ENCODE results near the gene ALDH3B1.

The ALDH3B1 gene

DNA sequence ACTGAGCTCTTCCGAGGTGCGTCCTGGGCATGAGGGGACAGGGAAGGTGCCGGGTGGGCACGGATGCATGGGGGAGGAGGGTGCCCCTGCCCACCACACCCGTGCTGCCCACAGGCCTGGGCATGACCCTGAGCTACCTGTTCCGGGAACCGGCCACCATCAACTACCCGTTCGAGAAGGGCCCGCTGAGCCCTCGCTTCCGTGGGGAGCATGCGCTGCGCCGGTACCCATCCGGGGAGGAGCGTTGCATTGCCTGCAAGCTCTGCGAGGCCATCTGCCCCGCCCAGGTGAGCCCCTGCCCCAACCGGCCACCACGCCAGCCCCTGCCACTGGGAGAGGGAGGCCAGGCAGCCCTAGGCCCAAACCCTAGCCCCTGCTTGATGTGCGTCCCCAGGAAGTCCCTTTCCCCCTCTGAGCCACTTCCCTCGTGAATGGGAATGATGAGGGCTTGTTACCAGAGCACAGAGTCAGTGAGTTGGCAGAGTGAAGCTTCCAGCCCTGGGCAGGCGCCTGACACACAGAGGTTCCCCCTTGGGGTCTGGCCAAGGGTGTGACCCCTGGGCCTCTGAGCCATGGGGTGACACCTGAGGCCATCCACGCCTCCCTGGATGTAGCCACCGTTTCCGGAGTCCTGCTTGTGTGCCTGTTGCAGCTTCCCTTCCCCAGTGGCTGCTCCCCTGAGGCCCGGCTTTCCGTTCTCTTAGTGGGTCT, 23.0 kb downstream of the ALDH3B1 start:
- no peaks in the 10 kb centered on the region for H3K36me3 ChIP-seq (ENCODE audit: control insufficient read depth, insufficient read depth, low read length)
- H3K27ac ChIP-seq = no peak overlapping the region
- no peaks in the 10 kb centered on the region for H3K27me3 ChIP-seq (ENCODE audit: control insufficient read depth, insufficient read depth, low read length)
- H3K4me2 ChIP-seq (ENCODE audit: low read length) = no peak overlapping the region
- H2AFZ ChIP-seq = no peak overlapping the region
- H3K9me3 ChIP-seq (ENCODE audit: control insufficient read depth, low read length) = no peaks in the 10 kb centered on the region
- TF ChIP-seq, protein P1, sequence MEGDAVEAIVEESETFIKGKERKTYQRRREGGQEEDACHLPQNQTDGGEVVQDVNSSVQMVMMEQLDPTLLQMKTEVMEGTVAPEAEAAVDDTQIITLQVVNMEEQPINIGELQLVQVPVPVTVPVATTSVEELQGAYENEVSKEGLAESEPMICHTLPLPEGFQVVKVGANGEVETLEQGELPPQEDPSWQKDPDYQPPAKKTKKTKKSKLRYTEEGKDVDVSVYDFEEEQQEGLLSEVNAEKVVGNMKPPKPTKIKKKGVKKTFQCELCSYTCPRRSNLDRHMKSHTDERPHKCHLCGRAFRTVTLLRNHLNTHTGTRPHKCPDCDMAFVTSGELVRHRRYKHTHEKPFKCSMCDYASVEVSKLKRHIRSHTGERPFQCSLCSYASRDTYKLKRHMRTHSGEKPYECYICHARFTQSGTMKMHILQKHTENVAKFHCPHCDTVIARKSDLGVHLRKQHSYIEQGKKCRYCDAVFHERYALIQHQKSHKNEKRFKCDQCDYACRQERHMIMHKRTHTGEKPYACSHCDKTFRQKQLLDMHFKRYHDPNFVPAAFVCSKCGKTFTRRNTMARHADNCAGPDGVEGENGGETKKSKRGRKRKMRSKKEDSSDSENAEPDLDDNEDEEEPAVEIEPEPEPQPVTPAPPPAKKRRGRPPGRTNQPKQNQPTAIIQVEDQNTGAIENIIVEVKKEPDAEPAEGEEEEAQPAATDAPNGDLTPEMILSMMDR (IDR thresholded peaks at IDR 0.05) = no peak
- H3K4me1 ChIP-seq = peaks cover 6% of the 10 kb centered on the region
- H3K79me2 ChIP-seq = peaks cover 6% of the 10 kb centered on the region
- no peak overlapping the region for H3K9ac ChIP-seq
- H3K4me3 ChIP-seq (ENCODE audit: low read depth, low read length) = no peak overlapping the region

DNA sequence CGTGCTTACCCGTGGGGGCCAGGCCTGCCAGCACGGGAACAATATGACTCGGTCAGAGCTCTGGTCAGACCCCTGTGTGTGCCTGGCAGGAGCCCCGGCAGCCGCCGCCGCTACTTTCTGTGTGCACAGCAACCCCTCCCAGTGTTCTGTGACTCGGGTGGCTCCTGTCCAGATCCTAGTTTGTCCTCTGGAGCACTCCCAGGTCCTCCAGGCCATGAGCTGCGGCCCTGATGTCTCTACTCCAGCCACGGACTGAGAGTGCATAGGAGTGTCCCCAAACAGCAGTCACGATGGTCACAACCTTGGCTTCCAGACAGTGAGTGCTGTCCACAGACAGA, 23.6 kb downstream of the ALDH3B1 start:
- peaks cover 6% of the 10 kb centered on the region for H3K79me2 ChIP-seq
- TF ChIP-seq, protein P1 (IDR thresholded peaks at IDR 0.05) = no peak
- H3K36me3 ChIP-seq (ENCODE audit: control insufficient read depth, insufficient read depth, low read length) = no peaks in the 10 kb centered on the region
- no peak overlapping the region for H2AFZ ChIP-seq
- no peak overlapping the region for H3K4me2 ChIP-seq (ENCODE audit: low read length)
- H3K27me3 ChIP-seq (ENCODE audit: control insufficient read depth, insufficient read depth, low read length) = no peaks in the 10 kb centered on the region
- no peak overlapping the region for H3K27ac ChIP-seq
- no peaks in the 10 kb centered on the region for H3K9me3 ChIP-seq (ENCODE audit: control insufficient read depth, low read length)
- H3K9ac ChIP-seq = no peak overlapping the region
- H3K4me1 ChIP-seq = peaks cover 10% of the 10 kb centered on the region
- H3K4me3 ChIP-seq (ENCODE audit: low read depth, low read length) = no peak overlapping the region

- Histone ChIP-seq H3K36me3 (ENCODE audit: control insufficient read depth, insufficient read depth, low read length) (no peaks in the 10 kb centered on the region), H3K27me3 (ENCODE audit: control insufficient read depth, insufficient read depth, low read length) (no peaks in the 10 kb centered on the region), H3K4me3 (ENCODE audit: low read depth, low read length) (no peak overlapping the region), H3K4me2 (ENCODE audit: low read length) (no peak overlapping the region), H3K9ac (no peak overlapping the region), H3K9me3 (ENCODE audit: control insufficient read depth, low read length) (no peaks in the 10 kb centered on the region), H3K4me1 (peaks cover 10% of the 10 kb centered on the region), H3K27ac (no peak overlapping the region), H3K79me2 (peaks cover 6% of the 10 kb centered on the region), H2AFZ (no peak overlapping the region)
- TF ChIP-seq, protein P1 (IDR thresholded peaks at IDR 0.05) = no peak
Observed at GRCh38 chr11:68035266-68035876, 25.2 kb downstream of the ALDH3B1 start.

DNA sequence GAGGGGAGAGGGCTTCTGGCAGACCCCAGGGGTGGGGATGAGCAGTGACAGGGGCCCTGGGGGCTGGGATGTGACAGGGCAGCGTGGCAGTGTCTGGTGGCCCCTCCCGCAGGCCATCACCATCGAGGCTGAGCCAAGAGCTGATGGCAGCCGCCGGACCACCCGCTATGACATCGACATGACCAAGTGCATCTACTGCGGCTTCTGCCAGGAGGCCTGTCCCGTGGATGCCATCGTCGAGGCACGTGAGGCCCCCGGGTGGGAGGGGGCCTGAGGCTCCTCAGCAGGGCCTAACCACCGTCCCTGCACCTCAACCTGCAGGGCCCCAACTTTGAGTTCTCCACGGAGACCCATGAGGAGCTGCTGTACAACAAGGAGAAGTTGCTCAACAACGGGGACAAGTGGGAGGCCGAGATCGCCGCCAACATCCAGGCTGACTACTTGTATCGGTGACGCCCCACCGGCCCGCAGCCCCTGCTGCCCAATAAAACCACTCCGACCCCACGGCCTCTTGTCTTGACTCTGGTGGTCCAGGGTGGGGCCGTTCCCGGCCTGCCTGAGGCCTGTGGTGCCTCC, 26.1 kb downstream of the ALDH3B1 start:
- H3K9ac ChIP-seq = no peak overlapping the region
- peak overlapping the region; percentile 45 for H3K27ac ChIP-seq
- no peaks in the 10 kb centered on the region for H3K36me3 ChIP-seq (ENCODE audit: control insufficient read depth, insufficient read depth, low read length)
- no peaks in the 10 kb centered on the region for H3K9me3 ChIP-seq (ENCODE audit: control insufficient read depth, low read length)
- no peak overlapping the region for H3K4me2 ChIP-seq (ENCODE audit: low read length)
- peaks cover 2% of the 10 kb centered on the region for H3K79me2 ChIP-seq
- no peaks in the 10 kb centered on the region for H3K27me3 ChIP-seq (ENCODE audit: control insufficient read depth, insufficient read depth, low read length)
- H3K4me1 ChIP-seq = peaks cover 10% of the 10 kb centered on the region
- TF ChIP-seq, protein P1 (IDR thresholded peaks at IDR 0.05) = no peak
- no peak overlapping the region for H3K4me3 ChIP-seq (ENCODE audit: low read depth, low read length)
- no peak overlapping the region for H2AFZ ChIP-seq
